ENCODE data around the gene PTPRT.

Gene PTPRT

GRCh38 chr20:43065299-43065698 is 124.4 kb downstream of the PTPRT start:
- no peak overlapping the region for H3K4me3 ChIP-seq (ENCODE audit: control insufficient read depth, low read depth, low read length)
- no peak for DNase-seq (ENCODE audit: low read depth)
- TF ChIP-seq CTCF (conservative IDR thresholded peaks at IDR 0.05; ENCODE audit: control insufficient read depth, insufficient read depth, low read depth, low read length) = no peak

DNA sequence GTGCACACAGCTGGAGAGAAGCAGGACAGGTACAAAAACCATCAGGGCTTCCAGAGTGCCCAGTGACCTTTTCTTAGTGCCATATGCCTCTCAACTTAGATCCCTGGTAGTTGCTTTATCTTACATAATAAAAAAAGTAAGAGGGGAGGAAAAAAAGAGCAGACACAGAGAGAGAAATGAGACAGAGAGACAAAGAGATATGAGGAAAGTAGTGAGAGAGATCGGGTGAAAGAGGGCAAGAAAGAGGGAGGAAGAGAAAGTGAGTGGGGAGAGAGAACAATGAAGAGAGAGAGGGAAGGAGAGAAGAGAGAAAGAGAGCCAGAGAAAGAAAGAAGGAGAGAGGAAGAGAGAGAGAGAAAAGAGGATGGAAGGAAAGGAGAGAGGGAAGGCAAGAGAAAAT is 131.6 kb downstream of the PTPRT start:
- TF ChIP-seq CTCF (conservative IDR thresholded peaks at IDR 0.05; ENCODE audit: control insufficient read depth, insufficient read depth, low read depth, low read length) = no peak
- no peak overlapping the region for H3K4me3 ChIP-seq (ENCODE audit: control insufficient read depth, low read depth, low read length)
- no peak for DNase-seq (ENCODE audit: low read depth)

- no peak for DNase-seq (ENCODE audit: low read depth)
- H3K4me3 ChIP-seq (ENCODE audit: control insufficient read depth, low read depth, low read length) = no peak overlapping the region
- no peak for TF ChIP-seq CTCF (conservative IDR thresholded peaks at IDR 0.05; ENCODE audit: control insufficient read depth, insufficient read depth, low read depth, low read length)
Measured at GRCh38 chr20:43057317-43057716, 132.4 kb downstream of the PTPRT start.

DNA sequence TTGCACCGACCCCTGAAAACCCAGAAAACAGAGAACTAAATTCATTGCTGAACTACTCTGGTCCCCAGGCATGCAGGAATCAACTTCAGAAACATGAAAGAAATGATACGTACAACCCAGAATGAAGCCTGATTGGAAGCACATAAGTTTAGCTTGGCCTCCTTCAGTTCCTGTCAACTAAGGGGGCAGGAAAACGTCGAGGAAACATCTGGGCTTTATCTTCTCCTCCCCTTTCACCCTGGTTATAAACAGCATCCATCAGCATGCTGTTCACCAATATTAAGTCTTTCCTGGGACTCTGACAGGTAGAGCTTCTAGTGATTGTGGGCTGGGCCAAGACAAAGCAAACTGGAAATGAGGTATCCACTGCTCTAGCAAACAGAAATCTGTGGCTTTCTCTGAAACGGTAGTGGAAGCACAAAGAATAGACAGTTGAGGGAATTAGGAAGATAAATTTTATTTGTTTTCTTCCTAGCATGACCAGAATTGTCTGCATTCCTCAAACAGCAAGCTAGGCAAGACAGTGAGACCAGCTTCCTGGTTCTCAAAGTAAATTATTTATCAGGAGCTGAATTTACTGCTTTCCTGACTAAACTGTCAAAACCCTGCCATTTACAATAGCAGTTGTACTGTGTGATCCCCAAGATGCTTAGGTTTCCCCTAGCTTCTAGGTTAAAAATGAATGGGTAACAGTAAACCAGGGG is 134.4 kb downstream of the PTPRT start:
- DNase-seq (ENCODE audit: low read depth) = no peak
- no peak overlapping the region for H3K4me3 ChIP-seq (ENCODE audit: control insufficient read depth, low read depth, low read length)
- no peak for TF ChIP-seq CTCF (conservative IDR thresholded peaks at IDR 0.05; ENCODE audit: control insufficient read depth, insufficient read depth, low read depth, low read length)

- no peak for DNase-seq (ENCODE audit: low read depth)
Measured at GRCh38 chr20:43052532-43052931, 137.2 kb downstream of the PTPRT start.

DNA sequence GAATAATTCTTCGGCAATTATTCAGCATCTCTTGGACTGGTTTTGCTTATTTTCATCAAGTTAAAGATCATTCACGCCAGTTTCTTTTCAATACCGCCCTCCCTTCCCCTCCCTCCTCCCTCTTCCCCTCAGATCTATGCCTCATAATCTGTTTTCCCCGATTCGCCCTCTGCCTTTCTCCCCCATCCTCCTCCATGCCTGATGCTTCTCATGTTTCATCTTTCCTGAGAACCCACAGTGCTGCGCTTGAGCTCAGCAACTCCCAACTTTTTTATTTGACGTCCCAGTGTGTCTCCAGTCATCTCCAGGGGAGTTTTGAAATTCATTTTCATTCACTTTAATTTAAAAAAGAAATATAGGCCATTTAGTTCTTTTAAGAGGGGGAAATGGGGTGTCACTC is 142.7 kb downstream of the PTPRT start:
- DNase-seq (ENCODE audit: low read depth) = no peak
- H3K4me3 ChIP-seq (ENCODE audit: control insufficient read depth, low read depth, low read length) = no peak overlapping the region
- TF ChIP-seq CTCF (conservative IDR thresholded peaks at IDR 0.05; ENCODE audit: control insufficient read depth, insufficient read depth, low read depth, low read length) = no peak

More at GRCh38 chr20:43052532-43052931, 137.2 kb downstream of the PTPRT start:
- no peak overlapping the region for H3K4me3 ChIP-seq (ENCODE audit: control insufficient read depth, low read depth, low read length)
- no peak for TF ChIP-seq CTCF (conservative IDR thresholded peaks at IDR 0.05; ENCODE audit: control insufficient read depth, insufficient read depth, low read depth, low read length)

DNA sequence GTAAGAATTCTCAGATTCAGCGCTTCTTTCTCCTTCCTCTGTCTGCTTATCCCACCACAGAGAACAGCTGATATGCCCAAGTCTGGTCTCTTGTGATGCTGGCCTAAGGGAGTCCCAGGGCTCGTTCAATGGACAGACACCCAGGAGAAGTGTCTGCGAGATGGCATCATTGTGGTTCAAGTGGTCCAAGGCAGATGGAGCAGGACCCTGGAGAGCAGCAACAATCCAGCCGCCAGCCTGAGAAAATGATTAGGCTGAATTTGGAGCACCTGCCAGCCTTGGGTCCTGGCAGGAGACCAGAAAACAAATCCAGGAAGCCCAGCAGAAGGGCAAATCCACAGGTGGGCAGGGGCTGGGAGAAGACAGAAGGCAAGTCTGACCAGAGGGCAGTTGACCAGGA is 145.8 kb downstream of the PTPRT start:
- no peak for TF ChIP-seq CTCF (conservative IDR thresholded peaks at IDR 0.05; ENCODE audit: control insufficient read depth, insufficient read depth, low read depth, low read length)
- DNase-seq (ENCODE audit: low read depth) = no peak
- H3K4me3 ChIP-seq (ENCODE audit: control insufficient read depth, low read depth, low read length) = no peak overlapping the region
